PC-3 (cell line): Measurements from ENCODE around the gene ZNF606.

Experiments used
- CTCF ChIP-seq: fragments of 300-600 bp; sonication (generic); conservative IDR thresholded peaks from 2 replicates; pipeline ENCODE4 v1.5.1; 2017; ENCODE audit warnings: antibody characterized with exemption, low read depth, mild to moderate bottlenecking, low read length
- EZH2 ChIP-seq: fragments of 300-600 bp; sonication (generic); IDR thresholded peaks from one replicate; pipeline ENCODE4 v1.6.1; 2017; ENCODE audit warnings: antibody characterized with exemption, mild to moderate bottlenecking, low read length; ENCODE audit not compliant: unreplicated experiment

GRCh38 chr19:57964761-57965160, 37.9 kb downstream of the ZNF606 start:
- TF ChIP-seq CTCF (no peak), EZH2 (no peak)
